OCI-LY3 (cell line): ENCODE data around the gene MYL6B.

Experiments
- CTCF ChIP-seq: fragments of 200-600, 300-600 bp; sonication (generic); IDR thresholded peaks from 2 replicates; pipeline ENCODE4 v1.5.1; 2014; ENCODE audit warnings: antibody characterized with exemption, low read length, low read depth
- EZH2phosphoT487 ChIP-seq: fragments of 200-600 bp; shearing (Covaris generic); IDR thresholded peaks from 2 replicates; pipeline ENCODE4 v1.6.1; 2018; ENCODE audit warnings: antibody characterized with exemption, mixed run types, low read depth

- no peak for TF ChIP-seq CTCF
- TF ChIP-seq EZH2phosphoT487 = no peak
Observed at GRCh38 chr12:56198836-56199235, 46.4 kb downstream of the MYL6B start.
